ENCODE data around the gene ZNF544. TPM values are rescaled to one million over a fixed set of nuclear protein-coding genes. Genes with fewer than 3 reads are reported as not detected.
A peak's percentile ranks its signal among the peaks of the same experiment; 100 is the strongest.

ZNF544 gene
- total RNA-seq, 2 experiments from 2014 or later, result 49.8 to 52.3 TPM

DNA sequence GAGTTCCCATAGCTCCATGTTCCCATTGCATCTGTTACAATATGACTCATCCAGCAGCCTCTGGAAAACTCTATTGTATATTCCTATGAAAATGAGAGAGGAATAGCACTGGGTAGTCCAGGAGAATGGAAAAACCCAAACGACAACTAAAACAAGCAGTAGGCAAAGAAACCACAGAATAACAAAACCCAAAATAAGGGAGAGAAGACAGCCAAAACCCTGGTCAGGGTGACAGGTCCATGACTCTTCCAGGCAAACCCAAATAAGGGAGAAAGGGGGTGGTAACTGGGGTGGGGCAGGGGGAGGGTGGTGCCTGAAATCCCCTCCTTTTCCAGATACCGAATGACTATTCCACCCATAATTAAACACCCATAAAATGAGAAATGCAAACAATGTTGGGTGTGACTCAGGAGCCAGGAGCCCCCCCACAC, 46.1 kb downstream of the ZNF544 start:
- Mint-ChIP-seq H3K4me3 (no peak overlapping the region), H3K4me1 (ENCODE audit: low read depth) (peaks cover 12% of the 10 kb centered on the region), H3K9me3 (peaks cover 31% of the 10 kb centered on the region), H3K27me3 (no peaks in the 10 kb centered on the region), H3K36me3 (ENCODE audit: low read depth) (peaks cover 70% of the 10 kb centered on the region), H3K27ac (no peak overlapping the region)
- intact Hi-C loops (cut with micrococcal nuclease), result no loop called here
- no peak for ATAC-seq
- TF ChIP-seq, protein P1, sequence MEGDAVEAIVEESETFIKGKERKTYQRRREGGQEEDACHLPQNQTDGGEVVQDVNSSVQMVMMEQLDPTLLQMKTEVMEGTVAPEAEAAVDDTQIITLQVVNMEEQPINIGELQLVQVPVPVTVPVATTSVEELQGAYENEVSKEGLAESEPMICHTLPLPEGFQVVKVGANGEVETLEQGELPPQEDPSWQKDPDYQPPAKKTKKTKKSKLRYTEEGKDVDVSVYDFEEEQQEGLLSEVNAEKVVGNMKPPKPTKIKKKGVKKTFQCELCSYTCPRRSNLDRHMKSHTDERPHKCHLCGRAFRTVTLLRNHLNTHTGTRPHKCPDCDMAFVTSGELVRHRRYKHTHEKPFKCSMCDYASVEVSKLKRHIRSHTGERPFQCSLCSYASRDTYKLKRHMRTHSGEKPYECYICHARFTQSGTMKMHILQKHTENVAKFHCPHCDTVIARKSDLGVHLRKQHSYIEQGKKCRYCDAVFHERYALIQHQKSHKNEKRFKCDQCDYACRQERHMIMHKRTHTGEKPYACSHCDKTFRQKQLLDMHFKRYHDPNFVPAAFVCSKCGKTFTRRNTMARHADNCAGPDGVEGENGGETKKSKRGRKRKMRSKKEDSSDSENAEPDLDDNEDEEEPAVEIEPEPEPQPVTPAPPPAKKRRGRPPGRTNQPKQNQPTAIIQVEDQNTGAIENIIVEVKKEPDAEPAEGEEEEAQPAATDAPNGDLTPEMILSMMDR (IDR thresholded peaks at IDR 0.05), result no peak
- POLR2A ChIA-PET, result no interaction called here
- DNase-seq, result no peak
- CTCF ChIA-PET, result no interaction called here

DNA sequence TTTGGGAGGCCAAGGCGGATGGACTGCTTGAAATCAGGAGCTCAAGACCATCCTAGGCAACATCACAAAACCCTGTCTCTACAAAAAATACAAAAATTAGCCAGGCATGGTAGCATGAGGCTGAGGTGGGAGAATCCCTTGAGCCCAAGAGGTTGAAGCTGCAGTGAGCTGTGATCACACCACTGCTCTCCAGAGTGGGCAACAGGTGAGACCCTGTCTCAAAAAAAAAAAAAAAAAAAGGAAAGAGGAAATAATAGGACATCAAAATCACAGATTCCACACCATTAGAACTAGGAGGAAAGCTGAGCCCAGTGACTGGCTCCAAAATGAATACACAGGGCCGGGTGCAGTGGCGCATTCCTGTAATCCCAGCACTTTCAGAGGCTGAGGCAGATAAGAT, 46.9 kb downstream of the ZNF544 start:
- Mint-ChIP-seq H3K27me3 (no peaks in the 10 kb centered on the region), H3K27ac (no peak overlapping the region), H3K9me3 (peaks cover 26% of the 10 kb centered on the region), H3K36me3 (ENCODE audit: low read depth) (peaks cover 72% of the 10 kb centered on the region), H3K4me3 (no peak overlapping the region), H3K4me1 (ENCODE audit: low read depth) (peaks cover 20% of the 10 kb centered on the region)
- ATAC-seq (no peak), DNase-seq (no peak)
- CTCF ChIA-PET, result interaction anchor here (1.0 kb wide), 1 partner anchor 47 kb away, joined by 4 read pairs; the partner anchor contains the start of gene ZNF544
- intact Hi-C loops (cut with micrococcal nuclease), result no loop called here
- TF ChIP-seq, protein P1 (IDR thresholded peaks at IDR 0.05), result no peak
- POLR2A ChIA-PET, result interaction anchor here (1.0 kb wide), 1 partner anchor 47 kb away, joined by 3 read pairs; the partner anchor contains the start of gene ZNF544

DNA sequence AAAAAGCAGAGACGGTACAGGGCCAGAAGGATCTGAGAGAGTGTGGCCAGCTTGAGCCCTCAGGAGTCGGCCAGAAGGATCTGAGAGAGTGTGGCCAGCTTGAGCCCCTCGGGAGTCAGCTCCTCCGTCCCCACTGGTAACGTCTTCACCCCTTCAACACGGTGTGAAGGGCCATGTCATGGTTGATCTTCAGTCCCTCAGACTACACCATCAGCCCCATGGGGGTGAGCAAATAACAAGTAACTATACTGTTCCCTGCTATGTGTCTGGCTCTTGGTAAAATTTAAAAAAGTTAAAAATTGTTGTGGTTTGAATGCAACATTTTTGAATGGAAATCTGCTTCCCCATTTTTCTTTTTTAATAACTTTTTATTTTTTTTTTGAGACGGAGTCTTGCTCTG, 48.5 kb downstream of the ZNF544 start:
- ATAC-seq (no peak), DNase-seq (no peak)
- TF ChIP-seq, protein P1 (IDR thresholded peaks at IDR 0.05), result no peak
- H3K27me3 Mint-ChIP-seq, result no peaks in the 10 kb centered on the region
- H3K4me1 Mint-ChIP-seq (ENCODE audit: low read depth), result peaks cover 35% of the 10 kb centered on the region
- CTCF ChIA-PET, result interaction anchor here (1.8 kb wide), 1 partner anchor 13 kb away, joined by 3 read pairs; no protein-coding TSS in a partner anchor
- POLR2A ChIA-PET, result interaction anchor here (0.7 to 1.5 kb wide), 4 partner anchors 10 to 49 kb away, joined by 3 to 6 read pairs (median 4); partner anchors contain the start of gene ZSCAN22
- peaks cover 71% of the 10 kb centered on the region for H3K36me3 Mint-ChIP-seq (ENCODE audit: low read depth)
- H3K4me3 Mint-ChIP-seq, result peak overlapping the region; percentile 99
- peaks cover 15% of the 10 kb centered on the region for H3K9me3 Mint-ChIP-seq
- H3K27ac Mint-ChIP-seq, result peak overlapping the region; percentile 97
- intact Hi-C loops (cut with micrococcal nuclease), result no loop called here

DNA sequence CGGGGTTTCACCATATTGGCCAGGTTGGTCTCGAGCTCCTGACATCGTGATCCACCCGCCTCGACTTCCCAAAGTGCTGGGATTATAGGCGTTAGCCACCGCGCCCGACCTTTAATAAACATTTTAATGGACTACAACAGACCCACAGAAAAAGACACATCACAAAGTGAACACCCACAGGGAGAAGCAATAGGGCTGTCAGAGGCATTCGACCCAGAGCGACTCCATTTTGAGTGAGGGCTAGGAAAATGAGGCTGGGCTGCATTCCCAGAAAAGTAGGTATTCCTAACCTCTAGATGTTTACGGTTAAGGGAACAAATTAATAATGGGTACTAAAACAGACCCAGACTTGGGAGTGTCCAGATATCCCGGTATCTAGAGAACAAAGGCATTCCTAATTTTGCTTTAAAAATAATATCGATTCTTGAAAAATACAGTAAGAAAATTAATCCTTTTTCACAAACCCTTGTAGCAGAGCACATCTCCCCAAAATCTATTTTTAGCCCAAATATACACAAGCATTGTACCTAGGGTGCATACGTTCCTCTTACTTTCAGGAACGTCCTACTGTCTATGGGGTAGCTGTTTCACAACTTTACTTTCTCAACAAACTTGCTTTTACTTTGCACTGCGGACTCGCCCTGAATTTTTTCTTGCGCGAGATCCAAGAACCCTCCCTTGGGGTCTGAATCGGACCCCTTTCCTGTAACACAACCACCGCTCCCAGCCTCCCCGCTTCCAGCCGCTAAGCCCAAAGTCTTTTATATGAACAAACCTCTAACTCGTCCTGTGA, 49.2 kb downstream of the ZNF544 start:
- H3K36me3 Mint-ChIP-seq (ENCODE audit: low read depth), result peaks cover 68% of the 10 kb centered on the region
- peak; percentile 1 for ATAC-seq
- ChIA-PET CTCF (interaction anchor here (1.8 kb wide), 1 partner anchor 13 kb away, joined by 3 read pairs; no protein-coding TSS in a partner anchor), POLR2A (interaction anchor here (0.6 to 1.7 kb wide), 7 partner anchors 9 to 95 kb away, joined by 3 to 5 read pairs (median 4); partner anchors contain the start of genes ZNF274, ZNF497 and ZNF544)
- TF ChIP-seq, protein P1 (IDR thresholded peaks at IDR 0.05), result no peak
- H3K4me1 Mint-ChIP-seq (ENCODE audit: low read depth), result peaks cover 37% of the 10 kb centered on the region
- H3K27ac Mint-ChIP-seq, result peak overlapping the region; percentile 97
- intact Hi-C loops (cut with micrococcal nuclease), result no loop called here
- no peaks in the 10 kb centered on the region for H3K27me3 Mint-ChIP-seq
- no peak for DNase-seq
- H3K4me3 Mint-ChIP-seq, result peak overlapping the region; percentile 99
- peaks cover 15% of the 10 kb centered on the region for H3K9me3 Mint-ChIP-seq
